Thymus (tissue), 11 donors: ENCODE measurements around the gene LASP1. TPM values are rescaled to one million over a fixed set of nuclear protein-coding genes. Genes with fewer than 3 reads are reported as not detected.

ENCODE experiments used
- DNase-seq, 9 donors: peaks; one replicate each; pipeline ENCODE4 v3.0.0-alpha.2; 2013; ENCODE audit warnings: low spot score in 9 of 9, low read depth in 6 of 9, missing footprints in 1 of 9
- H3K27ac ChIP-seq, 2 donors: one replicate each; pipeline ENCODE4 v1.5.1; 2013; ENCODE audit warnings: control low read depth in 1 of 2, low read depth in 1 of 2, low read length in 1 of 2, mild to moderate bottlenecking in 1 of 2, moderate library complexity in 1 of 2
- H3K27me3 ChIP-seq, 2 donors: one replicate each; pipeline ENCODE4 v1.5.1; 2013; ENCODE audit warnings: low read length in 1 of 2; ENCODE audit not compliant: control insufficient read depth in 2 of 2, insufficient read depth in 1 of 2
- H3K36me3 ChIP-seq, 2 donors: one replicate each; pipeline ENCODE4 v1.5.1; 2013; ENCODE audit warnings: low read length in 1 of 2, mild to moderate bottlenecking in 1 of 2, moderate library complexity in 1 of 2; ENCODE audit not compliant: control insufficient read depth in 2 of 2, insufficient read depth in 2 of 2
- H3K4me1 ChIP-seq, 2 donors: one replicate each; pipeline ENCODE4 v1.5.1; 2013; ENCODE audit warnings: low read length in 2 of 2; ENCODE audit not compliant: control insufficient read depth in 2 of 2, insufficient read depth in 2 of 2
- H3K4me3 ChIP-seq, 2 donors: one replicate each; pipeline ENCODE4 v1.5.1; 2013; ENCODE audit warnings: low read length in 2 of 2, control low read depth in 1 of 2, mild to moderate bottlenecking in 1 of 2
- H3K9me3 ChIP-seq, 2 donors: one replicate each; pipeline ENCODE4 v1.5.1; 2013; ENCODE audit warnings: low read length in 1 of 2, mild to moderate bottlenecking in 1 of 2; ENCODE audit not compliant: control insufficient read depth in 2 of 2, insufficient read depth in 1 of 2
- WGBS: extraction: QIAGEN DNeasy Blood & Tissue Kit; methylation state at CpG from one replicate; pipeline ENCODE4 v1.1.7; 2013; 5-methylcytosine and 5-hydroxymethylcytosine counted together
- polyA plus RNA-seq: library from polyadenylated mRNA; stranded (reverse); fragments of 200-250 nt; gene quantifications from one replicate; pipeline ENCODE4 v1.2.3, GENCODE V29; 2013
- total RNA-seq: library from RNA; stranded (reverse); fragments of 120-200 nt; gene quantifications from one replicate; pipeline ENCODE4 v1.2.4, GENCODE V29; 2013
- donor health status: healthy.

The LASP1 gene
- total and polyA plus RNA-seq, 2 donors = 37.0 to 72.5 TPM

DNA sequence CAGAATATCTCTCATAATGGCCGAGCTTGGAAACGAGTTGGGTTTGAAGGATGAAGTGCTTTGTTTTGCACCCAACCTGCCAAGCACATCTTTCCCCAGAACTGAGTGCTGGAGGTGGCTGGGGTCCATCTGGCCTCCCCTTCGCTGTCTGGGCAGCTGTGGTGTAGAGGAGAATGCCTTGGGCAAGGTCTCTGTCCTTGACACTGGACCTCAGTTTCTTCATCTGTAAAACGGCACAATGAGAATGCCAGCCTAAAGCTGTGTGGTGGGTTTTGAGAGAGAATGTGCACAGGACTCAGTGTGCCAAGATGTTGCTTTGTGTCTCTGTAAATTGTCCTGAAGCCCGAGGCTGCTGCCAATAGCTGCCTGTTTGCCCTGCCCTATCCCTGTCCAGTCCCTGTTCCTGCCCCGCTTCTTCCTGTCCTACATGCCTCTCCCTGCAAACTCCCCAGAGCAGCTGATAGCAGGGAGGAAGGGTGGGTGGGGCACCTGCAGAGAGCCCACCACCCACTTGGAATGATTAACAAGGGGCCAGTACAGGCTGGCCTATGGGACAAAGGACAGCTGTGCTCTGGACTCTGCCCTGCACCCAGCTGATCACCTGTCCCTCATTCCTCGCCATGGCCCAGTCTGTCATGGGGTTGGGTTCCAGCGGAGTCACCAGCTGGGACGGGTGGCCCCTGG, 15.3 kb downstream of the LASP1 start:
- Histone ChIP-seq H3K27ac (no peak overlapping the region), H3K27me3 (no peaks in the 10 kb centered on the region), H3K4me1 (peaks cover 54 to 95% of the 10 kb centered on the region in 2 donors), H3K36me3 (peaks cover 55 to 83% of the 10 kb centered on the region in 2 donors), H3K9me3 (peaks cover 0 to 6% of the 10 kb centered on the region in 2 donors), H3K4me3 (no peak overlapping the region)
- 96% methylated on average over 9 of the region's 9 CpGs for WGBS
- DNase-seq = no peak

DNA sequence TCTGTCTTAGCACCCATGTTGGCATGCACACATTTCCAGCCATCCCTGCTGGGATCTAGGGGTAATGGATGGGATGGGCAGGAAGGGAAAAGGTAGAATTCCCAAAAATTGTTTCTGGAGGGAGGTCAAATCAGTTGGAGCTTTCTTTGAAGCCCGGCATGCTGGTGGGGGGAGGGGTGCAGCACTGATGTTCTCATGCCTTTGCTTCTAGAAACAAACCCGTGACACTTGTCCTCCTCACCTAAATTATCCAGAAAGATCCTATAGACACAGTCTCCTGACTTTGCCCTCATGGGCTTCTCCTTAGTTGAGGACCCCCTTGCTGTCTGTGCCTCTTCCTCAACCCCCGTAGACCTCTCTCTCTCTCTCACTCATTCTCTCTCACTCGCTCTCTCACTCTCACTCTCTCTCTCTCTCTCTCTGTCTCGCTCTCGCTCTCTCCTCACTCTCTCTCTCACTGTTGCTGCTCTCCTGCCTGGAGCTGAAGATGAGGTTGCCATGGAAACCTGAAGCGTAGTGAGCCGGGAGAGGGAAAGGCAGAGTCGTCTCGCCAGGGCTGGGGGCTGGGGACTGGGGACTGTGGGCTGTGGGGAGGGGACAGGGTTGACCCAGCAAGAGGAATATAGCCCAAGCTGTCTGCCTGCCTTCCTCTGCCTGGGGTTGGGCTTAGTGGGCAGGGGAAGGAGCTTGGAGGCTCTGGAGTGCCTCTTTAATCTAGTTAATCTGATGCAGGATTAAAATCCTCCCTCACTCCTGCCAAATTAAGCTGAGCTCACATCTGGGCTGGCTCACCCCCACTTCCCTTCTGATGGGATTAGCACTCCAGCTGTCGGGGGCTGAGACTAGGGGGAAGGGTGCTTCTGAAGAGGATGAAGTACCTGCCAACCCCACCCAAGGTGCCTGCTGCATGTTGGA, 16.1 kb downstream of the LASP1 start:
- H3K27me3 ChIP-seq = no peaks in the 10 kb centered on the region
- H3K9me3 ChIP-seq = peaks cover 0 to 6% of the 10 kb centered on the region in 2 donors
- 59% methylated on average over 11 of the region's 11 CpGs for whole genome bisulfite sequencing
- H3K36me3 ChIP-seq = peaks cover 58 to 83% of the 10 kb centered on the region in 2 donors
- H3K4me1 ChIP-seq = peaks cover 54 to 95% of the 10 kb centered on the region in 2 donors
- no peak overlapping the region for H3K4me3 ChIP-seq
- peak in 1 of 9 donors; percentile 67 for DNase-seq
- peak overlapping the region in 1 of 2 donors; percentile 44 for H3K27ac ChIP-seq

DNA sequence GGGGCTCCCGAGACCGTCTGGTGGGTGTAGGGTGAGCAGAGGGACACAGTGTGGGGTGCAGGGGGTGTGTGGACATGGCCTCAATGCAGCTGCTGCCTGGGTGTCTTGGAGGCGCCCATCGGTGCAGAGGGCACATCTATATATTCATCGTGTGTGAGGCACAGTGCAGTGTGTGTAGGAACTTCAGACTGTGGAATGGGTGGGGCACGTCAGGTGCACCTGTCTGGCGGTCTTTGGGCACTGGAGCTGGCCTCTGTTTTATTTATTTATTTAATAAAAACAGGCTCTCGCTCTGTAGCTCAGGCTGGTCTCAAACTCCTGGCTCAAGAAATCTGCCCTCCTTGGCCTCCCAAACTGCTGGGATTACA, 16.8 kb downstream of the LASP1 start:
- Histone ChIP-seq H3K27ac (peak overlapping the region in 1 of 2 donors; percentile 44), H3K27me3 (no peaks in the 10 kb centered on the region), H3K4me3 (no peak overlapping the region), H3K9me3 (peaks cover 0 to 6% of the 10 kb centered on the region in 2 donors), H3K4me1 (peaks cover 54 to 95% of the 10 kb centered on the region in 2 donors), H3K36me3 (peaks cover 64 to 83% of the 10 kb centered on the region in 2 donors)
- DNase-seq = no peak
- WGBS = 89% methylated on average over 8 of the region's 8 CpGs

DNA sequence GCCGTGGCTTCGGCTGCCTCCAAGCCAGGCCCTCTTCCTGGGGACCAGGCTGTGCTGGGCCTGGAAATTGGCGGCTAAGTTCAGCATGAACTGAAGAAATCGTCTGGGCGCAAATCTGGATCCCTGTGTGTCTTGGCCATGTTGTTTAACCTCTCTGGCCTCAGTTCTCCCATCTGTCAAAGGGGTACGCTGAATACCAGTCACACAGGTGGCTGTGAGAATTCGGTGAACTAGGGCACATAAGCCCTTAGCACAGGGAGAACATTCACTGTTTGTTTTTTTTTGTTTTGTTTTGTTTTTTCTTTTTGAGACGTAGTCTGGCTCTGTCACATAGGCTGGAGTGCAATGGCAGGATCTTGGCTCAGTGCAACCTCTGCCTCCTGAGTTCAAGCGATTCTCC, 19.0 kb downstream of the LASP1 start:
- H3K4me1 ChIP-seq = peaks cover 62 to 95% of the 10 kb centered on the region in 2 donors
- H3K36me3 ChIP-seq = peaks cover 74 to 87% of the 10 kb centered on the region in 2 donors
- whole genome bisulfite sequencing = 97% methylated on average over 9 of the region's 9 CpGs
- DNase-seq = no peak
- peaks cover 0 to 3% of the 10 kb centered on the region in 2 donors for H3K9me3 ChIP-seq
- no peak overlapping the region for H3K4me3 ChIP-seq
- no peaks in the 10 kb centered on the region for H3K27me3 ChIP-seq
- H3K27ac ChIP-seq = no peak overlapping the region

DNA sequence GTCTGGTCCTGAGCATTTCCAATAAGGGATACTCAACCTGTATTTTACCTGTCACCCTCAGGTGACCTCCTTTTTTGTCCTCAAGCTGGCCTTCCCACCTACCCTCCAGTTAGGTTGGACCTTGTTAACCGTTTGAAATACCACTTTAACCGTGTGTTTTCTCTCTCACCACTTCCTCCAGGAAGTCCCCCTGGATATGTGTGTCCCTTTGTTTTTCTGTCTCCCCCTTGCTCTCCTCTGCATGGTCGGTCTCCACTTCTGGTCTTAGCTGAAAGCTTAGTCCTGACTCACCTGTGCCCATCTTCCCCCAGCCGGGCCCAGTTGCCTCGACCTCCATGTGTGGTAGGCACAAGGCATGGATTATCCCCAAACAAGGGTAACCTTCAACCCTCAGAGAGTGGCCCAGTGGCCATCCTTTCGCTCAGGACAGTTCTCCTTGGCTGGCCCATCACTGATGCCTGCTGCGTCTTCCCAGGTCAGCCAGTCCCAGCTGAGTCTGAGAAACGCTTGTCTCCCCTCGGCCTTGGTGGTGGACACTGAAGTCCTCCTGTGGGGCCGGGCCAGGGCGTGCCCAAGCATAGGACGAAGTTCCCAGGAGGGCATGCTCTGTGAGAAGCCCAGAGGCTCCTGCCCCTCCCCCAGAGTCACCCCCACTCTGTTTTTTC, 20.0 kb downstream of the LASP1 start:
- Histone ChIP-seq H3K27ac (peak overlapping the region; percentile 88 to 93), H3K9me3 (peaks cover 0 to 3% of the 10 kb centered on the region in 2 donors), H3K4me3 (no peak overlapping the region), H3K4me1 (peaks cover 58 to 92% of the 10 kb centered on the region in 2 donors), H3K27me3 (no peaks in the 10 kb centered on the region), H3K36me3 (peaks cover 82 to 91% of the 10 kb centered on the region in 2 donors)
- DNase-seq = no peak
- 92% methylated on average over 12 of the region's 12 CpGs for WGBS

GRCh38 chr17:38890410-38890746, 20.5 kb downstream of the LASP1 start:
- no peaks in the 10 kb centered on the region for H3K27me3 ChIP-seq
- H3K27ac ChIP-seq = peak overlapping the region; percentile 88 to 93
- no peak overlapping the region for H3K4me3 ChIP-seq
- 87% methylated on average over 8 of the region's 8 CpGs for WGBS
- peaks cover 53 to 87% of the 10 kb centered on the region in 2 donors for H3K4me1 ChIP-seq
- peaks cover 77 to 86% of the 10 kb centered on the region in 2 donors for H3K36me3 ChIP-seq
- H3K9me3 ChIP-seq = peaks cover 0 to 3% of the 10 kb centered on the region in 2 donors
- DNase-seq = no peak

- peak in 3 of 9 donors; percentile 44 to 74 (median 52) for DNase-seq
- no peak overlapping the region for H3K4me3 ChIP-seq
- peak overlapping the region; percentile 88 to 93 for H3K27ac ChIP-seq
- H3K9me3 ChIP-seq = no peaks in the 10 kb centered on the region
- no peaks in the 10 kb centered on the region for H3K27me3 ChIP-seq
- peaks cover 79 to 88% of the 10 kb centered on the region in 2 donors for H3K36me3 ChIP-seq
- H3K4me1 ChIP-seq = peaks cover 47 to 86% of the 10 kb centered on the region in 2 donors
- WGBS = 66% methylated on average over 8 of the region's 8 CpGs
Observed at GRCh38 chr17:38891441-38891840, 21.6 kb downstream of the LASP1 start.

- peak in 3 of 9 donors; percentile 52 to 68 (median 56) for DNase-seq
- H3K4me3 ChIP-seq = no peak overlapping the region
- no peaks in the 10 kb centered on the region for H3K9me3 ChIP-seq
- H3K27ac ChIP-seq = peak overlapping the region; percentile 80 to 93
- peaks cover 76 to 90% of the 10 kb centered on the region in 2 donors for H3K36me3 ChIP-seq
- 86% methylated on average over 4 of the region's 4 CpGs for WGBS
- peaks cover 50 to 86% of the 10 kb centered on the region in 2 donors for H3K4me1 ChIP-seq
- H3K27me3 ChIP-seq = no peaks in the 10 kb centered on the region
Observed at GRCh38 chr17:38892083-38892482, 22.2 kb downstream of the LASP1 start.
